Adipocyte (in vitro differentiated cells): ENCODE results near the gene CYRIA.

Experiments used
- DNase-seq: peaks from one replicate; pipeline ENCODE4 v3.0.0-alpha.2; 2015; ENCODE audit warnings: low read depth
- H3K27me3 ChIP-seq: replicated peaks from 2 replicates; pipeline ENCODE4 v1.7.0; 2013; ENCODE audit warnings: mild to moderate bottlenecking, low read length, moderate library complexity; ENCODE audit not compliant: control insufficient read depth, insufficient read depth
- H3K36me3 ChIP-seq: 2 replicates; pipeline ENCODE4 v1.7.0; 2013; ENCODE audit warnings: low read length, mild to moderate bottlenecking, moderate library complexity; ENCODE audit not compliant: control insufficient read depth, insufficient read depth, severe bottlenecking
- H3K4me1 ChIP-seq: 2 replicates; pipeline ENCODE4 v1.7.0; 2013; ENCODE audit warnings: mild to moderate bottlenecking, low read length, moderate library complexity; ENCODE audit not compliant: control insufficient read depth, insufficient read depth
- H3K4me3 ChIP-seq: 2 replicates; pipeline ENCODE4 v1.7.0; 2013; ENCODE audit warnings: mild to moderate bottlenecking, low read length, moderate library complexity
- H3K9ac ChIP-seq: 2 replicates; pipeline ENCODE4 v1.7.0; 2013; ENCODE audit warnings: mild to moderate bottlenecking, low read length, moderate library complexity
- H3K9me3 ChIP-seq: 2 replicates; pipeline ENCODE4 v1.7.0; 2013; ENCODE audit warnings: mild to moderate bottlenecking, low read length, moderate library complexity; ENCODE audit not compliant: control insufficient read depth

Gene CYRIA

GRCh38 chr2:16647992-16648617 is 17.5 kb downstream of the CYRIA start:
- H3K4me3 ChIP-seq = no peak overlapping the region
- no peaks in the 10 kb centered on the region for H3K9me3 ChIP-seq
- H3K9ac ChIP-seq = no peak overlapping the region
- H3K36me3 ChIP-seq = no peaks in the 10 kb centered on the region
- H3K4me1 ChIP-seq = peaks cover 31% of the 10 kb centered on the region
- H3K27me3 ChIP-seq = no peaks in the 10 kb centered on the region
- no peak for DNase-seq

GRCh38 chr2:16645775-16646559 is 19.7 kb downstream of the CYRIA start:
- Histone ChIP-seq H3K36me3 (no peaks in the 10 kb centered on the region), H3K9ac (no peak overlapping the region), H3K4me3 (no peak overlapping the region), H3K9me3 (no peaks in the 10 kb centered on the region), H3K27me3 (no peaks in the 10 kb centered on the region), H3K4me1 (peaks cover 21% of the 10 kb centered on the region)
- DNase-seq = no peak

GRCh38 chr2:16645088-16645487 is 20.5 kb downstream of the CYRIA start:
- Histone ChIP-seq H3K9me3 (no peaks in the 10 kb centered on the region), H3K4me1 (peaks cover 19% of the 10 kb centered on the region), H3K4me3 (no peak overlapping the region), H3K9ac (no peak overlapping the region), H3K27me3 (no peaks in the 10 kb centered on the region), H3K36me3 (no peaks in the 10 kb centered on the region)
- DNase-seq = no peak

- Histone ChIP-seq H3K4me1 (peaks cover 14% of the 10 kb centered on the region), H3K4me3 (no peak overlapping the region), H3K27me3 (no peaks in the 10 kb centered on the region), H3K36me3 (no peaks in the 10 kb centered on the region), H3K9ac (no peak overlapping the region), H3K9me3 (no peaks in the 10 kb centered on the region)
- DNase-seq = no peak
These were observed 21.3 kb downstream of the CYRIA start for GRCh38 chr2:16644221-16644925.

- DNase-seq = no peak
- no peak overlapping the region for H3K9ac ChIP-seq
- no peaks in the 10 kb centered on the region for H3K27me3 ChIP-seq
- H3K9me3 ChIP-seq = no peaks in the 10 kb centered on the region
- H3K4me1 ChIP-seq = peaks cover 14% of the 10 kb centered on the region
- H3K36me3 ChIP-seq = no peaks in the 10 kb centered on the region
- no peak overlapping the region for H3K4me3 ChIP-seq
These were observed 22.5 kb downstream of the CYRIA start for GRCh38 chr2:16643099-16643498.

- no peak overlapping the region for H3K9ac ChIP-seq
- peaks cover 14% of the 10 kb centered on the region for H3K4me1 ChIP-seq
- DNase-seq = no peak
- H3K4me3 ChIP-seq = no peak overlapping the region
- no peaks in the 10 kb centered on the region for H3K36me3 ChIP-seq
- H3K9me3 ChIP-seq = no peaks in the 10 kb centered on the region
- H3K27me3 ChIP-seq = no peaks in the 10 kb centered on the region
These were observed 23.5 kb downstream of the CYRIA start for GRCh38 chr2:16642088-16642487.

- Histone ChIP-seq H3K36me3 (no peaks in the 10 kb centered on the region), H3K4me3 (no peak overlapping the region), H3K4me1 (peaks cover 18% of the 10 kb centered on the region), H3K27me3 (no peaks in the 10 kb centered on the region), H3K9me3 (no peaks in the 10 kb centered on the region), H3K9ac (no peak overlapping the region)
- no peak for DNase-seq
These were observed 24.1 kb downstream of the CYRIA start for GRCh38 chr2:16641509-16641908.

GRCh38 chr2:16640867-16641266 is 24.8 kb downstream of the CYRIA start:
- Histone ChIP-seq H3K9me3 (no peaks in the 10 kb centered on the region), H3K9ac (no peak overlapping the region), H3K27me3 (no peaks in the 10 kb centered on the region), H3K36me3 (no peaks in the 10 kb centered on the region), H3K4me1 (peaks cover 24% of the 10 kb centered on the region), H3K4me3 (no peak overlapping the region)
- no peak for DNase-seq

GRCh38 chr2:16640001-16640700 is 25.5 kb downstream of the CYRIA start:
- Histone ChIP-seq H3K27me3 (no peaks in the 10 kb centered on the region), H3K9ac (no peak overlapping the region), H3K36me3 (no peaks in the 10 kb centered on the region), H3K4me1 (peaks cover 29% of the 10 kb centered on the region), H3K4me3 (no peak overlapping the region), H3K9me3 (no peaks in the 10 kb centered on the region)
- DNase-seq = no peak

GRCh38 chr2:16639431-16639830 is 26.2 kb downstream of the CYRIA start:
- H3K9ac ChIP-seq = no peak overlapping the region
- H3K9me3 ChIP-seq = no peaks in the 10 kb centered on the region
- no peaks in the 10 kb centered on the region for H3K27me3 ChIP-seq
- DNase-seq = no peak
- H3K4me1 ChIP-seq = peaks cover 29% of the 10 kb centered on the region
- no peak overlapping the region for H3K4me3 ChIP-seq
- H3K36me3 ChIP-seq = no peaks in the 10 kb centered on the region

GRCh38 chr2:16638946-16639345 is 26.7 kb downstream of the CYRIA start:
- Histone ChIP-seq H3K4me1 (peaks cover 30% of the 10 kb centered on the region), H3K9ac (no peak overlapping the region), H3K9me3 (no peaks in the 10 kb centered on the region), H3K36me3 (no peaks in the 10 kb centered on the region), H3K4me3 (no peak overlapping the region), H3K27me3 (no peaks in the 10 kb centered on the region)
- no peak for DNase-seq
